NCI-H446 (cell line): ENCODE data around the gene COQ6.
"Not testable (repeated sequence)": the region's sequence is repeated elsewhere in the genome, so short reads cannot be mapped to it uniquely, and the experiment has no call there.

Experiments
- DNase-seq, 2 experiments: peaks; one replicate each; lab custom pipeline; 2025; lab: John Stamatoyannopoulos, UW

Gene COQ6

GRCh38 chr14:73949752-73950734 is at the start of gene COQ6, which contains the start of gene FAM161B:
Gene COQ6, plus strand, starts transcription at chr14:73950302. Its CDS starts 31 bp downstream, at chr14:73950333.
Gene FAM161B, minus strand, starts transcription at chr14:73950094. Its CDS starts 68 bp downstream, at chr14:73950026.
- DNase-seq: peak; percentile 94 to 96

DNA sequence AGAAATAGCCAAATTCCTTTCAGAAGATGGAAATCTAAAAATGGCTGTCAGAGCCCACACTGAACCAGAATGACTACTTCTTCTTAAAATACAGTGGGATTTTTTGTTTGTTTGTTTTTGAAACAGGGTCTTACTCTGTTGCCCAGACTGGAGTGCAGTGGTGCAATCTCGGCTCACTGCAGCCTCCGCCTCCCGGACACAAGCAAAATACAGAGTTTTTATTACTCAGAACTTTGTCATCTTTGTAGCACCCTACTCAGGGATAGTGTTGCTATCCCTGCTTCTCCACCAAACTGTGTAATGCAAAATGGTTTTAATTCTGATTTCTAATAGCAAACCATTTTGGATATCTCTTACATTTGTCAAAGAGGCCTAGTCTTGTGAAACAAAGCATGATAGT is 47.1 kb upstream of the COQ6 start:
- DNase-seq: no peak

GRCh38 chr14:73909681-73910080 is 40.4 kb upstream of the COQ6 start:
- no peak for DNase-seq

GRCh38 chr14:73913256-73913655 is 36.8 kb upstream of the COQ6 start:
- no peak for DNase-seq

DNA sequence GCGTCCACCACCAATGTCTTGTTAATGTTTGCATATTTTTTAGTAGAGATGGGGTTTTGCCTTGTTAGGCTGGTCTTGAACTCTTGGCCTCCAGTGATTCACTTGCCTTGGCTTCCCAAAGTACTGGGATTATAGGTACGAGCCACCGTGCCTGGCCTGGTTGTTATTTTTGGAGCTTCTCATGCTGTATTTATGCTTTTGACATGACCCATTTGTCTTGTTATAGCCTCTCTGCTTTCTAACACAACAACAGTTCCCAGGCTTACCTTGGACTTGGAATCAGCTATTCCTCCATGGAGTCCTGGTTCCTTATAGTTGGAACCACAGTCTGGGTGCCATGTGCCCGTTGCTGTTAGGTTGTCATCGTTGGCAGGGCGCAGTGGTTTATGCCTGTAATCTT is 33.8 kb upstream of the COQ6 start:
- no peak for DNase-seq

DNA sequence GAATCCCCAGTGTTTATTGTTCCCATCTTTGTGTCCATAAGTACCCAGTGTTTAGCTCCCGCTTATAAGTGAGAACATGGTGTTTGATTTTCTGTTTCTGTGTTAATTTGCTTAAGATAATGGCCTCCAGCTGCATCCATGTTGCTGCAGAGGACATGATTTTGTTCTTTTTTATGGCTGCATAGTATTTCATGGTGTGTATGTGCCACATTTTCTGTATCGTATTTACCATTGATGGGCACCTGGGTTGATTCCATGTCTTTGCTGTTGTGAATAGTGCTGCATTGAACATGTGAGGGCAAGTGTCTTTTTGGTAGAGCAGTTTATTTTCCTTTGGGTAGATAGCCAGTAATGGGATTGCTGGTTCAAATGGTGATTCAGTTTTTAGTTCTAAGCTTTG is 30.6 kb upstream of the COQ6 start:
- DNase-seq: not testable (repeated sequence)

- DNase-seq: no peak
Measured at GRCh38 chr14:73924337-73924736, 25.8 kb upstream of the COQ6 start.

DNA sequence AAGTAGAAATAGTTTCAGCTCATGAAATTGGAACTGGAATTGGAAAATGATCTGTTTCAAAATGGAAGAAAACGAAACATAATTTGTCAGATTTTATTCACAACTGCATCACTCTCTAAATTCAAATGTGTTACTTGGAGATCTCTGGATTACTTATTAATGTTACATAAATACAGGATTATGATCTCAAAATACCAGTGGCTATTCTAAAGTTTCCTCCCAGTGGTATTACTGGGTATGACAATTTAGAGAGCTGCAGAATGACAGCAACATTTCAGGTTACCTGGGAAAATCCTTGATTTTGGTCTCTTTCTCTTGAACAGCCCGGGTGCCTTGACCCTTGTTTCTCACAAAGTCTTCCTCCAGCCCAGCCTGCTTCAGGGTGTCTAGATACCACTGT is 14.4 kb upstream of the COQ6 start:
- DNase-seq: no peak

- no peak for DNase-seq
Measured at GRCh38 chr14:73936548-73936947, 13.6 kb upstream of the COQ6 start.

DNA sequence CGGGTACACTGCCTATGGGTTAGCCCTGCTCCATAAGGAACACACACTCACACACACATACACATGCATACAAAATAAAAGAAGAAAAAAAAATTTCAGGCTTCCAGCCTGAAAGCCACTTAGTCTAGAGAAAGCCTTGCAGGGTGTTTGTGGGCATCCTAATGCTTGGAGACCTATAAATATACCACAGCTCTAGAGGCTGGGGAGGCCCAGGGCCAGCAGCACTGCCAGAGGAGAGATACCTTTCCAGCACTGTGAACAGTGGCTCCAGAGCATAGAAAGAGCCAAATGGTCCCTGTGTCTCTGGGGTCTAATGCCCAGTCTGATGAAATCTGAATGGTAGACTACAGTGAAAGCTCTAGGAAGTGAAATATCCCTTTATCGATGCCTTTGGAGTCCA is 13.1 kb upstream of the COQ6 start:
- DNase-seq: no peak

GRCh38 chr14:73942180-73942579 is 7.9 kb upstream of the COQ6 start:
- no peak for DNase-seq

DNA sequence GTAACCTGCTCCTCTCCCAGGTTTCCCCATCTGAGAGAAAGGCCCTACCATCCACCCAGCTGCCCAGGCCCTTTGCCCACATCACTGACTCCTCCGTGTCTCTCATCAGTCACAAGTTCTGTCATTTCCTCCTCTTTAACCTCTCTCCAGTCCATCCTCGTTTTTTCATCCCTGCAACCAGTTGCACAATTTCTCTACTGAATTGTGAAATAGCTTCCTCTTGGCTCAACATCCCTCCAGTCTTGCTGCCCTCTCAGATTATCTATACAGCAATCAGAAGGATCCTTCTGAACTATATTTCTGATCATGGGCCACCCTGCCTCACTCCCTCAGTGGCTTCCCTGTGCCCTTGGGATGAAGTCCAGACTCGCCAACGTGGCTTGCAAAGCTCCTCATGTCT is 7.0 kb upstream of the COQ6 start:
- no peak for DNase-seq

GRCh38 chr14:73944432-73945158 is 5.5 kb upstream of the COQ6 start:
- no peak for DNase-seq

- DNase-seq: no peak
Measured at GRCh38 chr14:73945159-73945670, 4.9 kb upstream of the COQ6 start.

GRCh38 chr14:73953731-73954130 is 3.6 kb downstream of the COQ6 start:
- DNase-seq: no peak

- DNase-seq: no peak
Measured at GRCh38 chr14:73955674-73956073, 5.6 kb downstream of the COQ6 start.

DNA sequence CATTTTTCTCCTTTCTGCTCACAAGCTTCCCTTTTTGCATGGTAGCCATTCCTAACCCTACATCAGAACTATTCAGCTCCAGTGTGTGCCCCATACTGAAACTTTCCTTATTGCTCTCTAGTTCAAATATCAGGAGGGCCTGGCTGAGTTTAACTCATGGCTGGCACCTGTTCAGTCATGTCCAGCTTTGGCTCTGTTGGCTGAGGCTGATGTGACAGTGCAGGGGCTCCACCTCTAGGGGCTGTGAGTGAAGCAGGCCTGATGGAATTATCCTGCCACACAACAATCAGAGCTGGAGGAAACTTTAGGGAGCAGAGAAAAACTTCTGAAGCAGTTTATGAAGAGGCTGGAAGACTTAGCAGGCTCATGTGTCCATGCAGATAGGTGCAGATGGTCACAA is 8.5 kb downstream of the COQ6 start:
- DNase-seq: no peak

DNA sequence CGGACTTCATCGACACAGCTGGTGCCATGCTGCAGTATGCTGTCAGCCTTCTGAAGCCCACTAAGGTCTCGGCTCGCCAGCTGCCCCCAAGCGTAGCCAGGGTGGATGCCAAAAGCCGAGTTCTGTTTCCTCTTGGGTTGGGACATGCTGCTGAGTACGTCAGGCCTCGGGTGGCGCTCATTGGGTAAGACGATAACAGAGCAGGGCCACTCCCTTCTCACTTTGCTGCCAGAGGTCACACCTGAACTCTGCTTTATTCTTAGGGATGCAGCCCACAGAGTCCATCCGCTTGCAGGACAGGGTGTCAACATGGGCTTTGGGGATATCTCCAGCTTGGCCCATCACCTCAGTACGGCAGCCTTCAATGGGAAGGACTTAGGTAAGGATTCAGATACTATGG is 11.1 kb downstream of the COQ6 start:
- DNase-seq: no peak

- no peak for DNase-seq
Measured at GRCh38 chr14:73965216-73965615, 15.1 kb downstream of the COQ6 start.

GRCh38 chr14:73968885-73969284 is 18.8 kb downstream of the COQ6 start:
- DNase-seq: no peak

GRCh38 chr14:73973497-73973896 is 23.4 kb downstream of the COQ6 start:
- peak in 1 of 2 experiments; percentile 7 for DNase-seq

DNA sequence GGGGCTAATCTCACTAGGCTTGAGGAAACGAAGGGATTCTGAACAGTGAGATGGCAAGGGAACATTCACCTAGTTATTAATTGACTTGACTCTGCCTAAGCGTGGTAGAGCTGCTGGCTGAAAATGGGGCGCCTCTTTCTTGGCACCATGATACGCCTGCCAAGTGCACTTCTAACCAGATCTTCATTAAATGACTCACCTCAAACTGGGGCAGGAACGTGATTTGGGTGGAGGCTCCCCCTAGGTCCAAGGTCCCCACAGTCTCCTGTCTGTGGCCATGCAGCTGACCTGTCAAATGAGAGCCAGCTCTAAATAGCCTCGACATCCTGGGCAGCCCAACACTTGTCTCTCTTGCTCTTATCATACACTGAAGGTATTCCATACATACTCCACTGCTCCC is 26.0 kb downstream of the COQ6 start:
- DNase-seq: no peak

- DNase-seq: no peak
Measured at GRCh38 chr14:73977896-73978295, 27.8 kb downstream of the COQ6 start.
